ENCODE measurements around the gene TRPV5. TPM values are rescaled to one million over a fixed set of nuclear protein-coding genes. Genes with fewer than 3 reads are reported as not detected.

TRPV5 gene
- total and polyA plus RNA-seq, 4 donors = not detected

DNA sequence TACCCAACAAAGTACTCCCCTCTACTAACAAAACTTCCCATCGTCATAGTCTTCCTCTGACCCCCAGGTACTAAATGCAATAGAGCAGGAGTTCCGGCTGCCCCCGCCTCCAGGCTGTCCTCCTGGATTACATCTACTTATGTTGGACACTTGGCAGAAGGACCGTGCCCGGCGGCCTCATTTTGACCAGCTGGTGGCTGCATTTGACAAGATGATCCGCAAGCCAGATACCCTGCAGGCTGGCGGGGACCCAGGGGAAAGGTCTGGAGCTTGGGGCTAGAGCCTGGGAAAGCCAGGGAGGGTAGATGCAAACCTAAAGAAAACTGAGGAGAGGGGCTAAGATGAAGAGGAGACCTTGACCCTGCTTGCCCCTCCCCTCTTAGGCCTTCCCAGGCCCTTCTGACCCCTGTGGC lies 63.4 kb downstream of the TRPV5 start:
- H3K27me3 ChIP-seq (ENCODE audit: control insufficient read depth in 1 of 2, insufficient read depth in 2 of 2, low read length in 1 of 2) = no peaks in the 10 kb centered on the region
- no peak overlapping the region for H3K27ac ChIP-seq (ENCODE audit: low read depth in 1 of 2, low read length in 2 of 2)
- peaks cover 0 to 2% of the 10 kb centered on the region in 2 donors for H3K36me3 ChIP-seq (ENCODE audit: control insufficient read depth in 1 of 2, insufficient read depth in 2 of 2, low read length in 1 of 2)
- 75 to 80% methylated on average over 8 of the region's 8 CpGs for WGBS, 2 donors
- ATAC-seq (ENCODE audit: low FRiP score) (no peak), DNase-seq (peak in 1 of 2 donors; percentile 75)
- no peak overlapping the region for H3K4me3 ChIP-seq (ENCODE audit: low read length in 2 of 2)
- H3K9me3 ChIP-seq (ENCODE audit: control insufficient read depth, low read length) = no peaks in the 10 kb centered on the region
- H3K4me1 ChIP-seq (ENCODE audit: control insufficient read depth in 1 of 2, insufficient read depth in 2 of 2, low read length in 2 of 2) = no peaks in the 10 kb centered on the region
- intact Hi-C loops (cut with DNase I) = loop anchor here in 1 of 2 donors (2.0 kb wide), 1 partner anchor 47 kb away; no protein-coding TSS in a partner anchor

DNA sequence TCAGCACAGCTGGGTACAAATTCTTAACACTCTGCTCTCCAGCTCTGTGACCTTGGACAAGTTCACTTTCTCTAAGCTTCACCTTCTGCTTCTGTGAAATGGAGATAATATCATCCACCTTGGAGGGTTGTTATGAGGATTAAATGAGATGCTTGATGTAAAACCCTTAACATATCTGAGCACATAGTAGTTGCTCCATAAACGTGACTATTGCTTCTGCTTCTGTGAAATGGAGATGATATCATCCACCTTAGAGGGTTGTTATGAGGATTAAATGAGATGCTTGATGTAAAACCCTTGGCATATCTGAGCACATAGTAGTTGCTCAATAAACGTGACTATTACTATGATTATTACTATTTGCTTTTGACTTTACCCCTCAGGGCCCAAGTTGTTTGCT lies 64.1 kb downstream of the TRPV5 start:
- no peak for ATAC-seq (ENCODE audit: low FRiP score)
- H3K27me3 ChIP-seq (ENCODE audit: control insufficient read depth in 1 of 2, insufficient read depth in 2 of 2, low read length in 1 of 2) = no peaks in the 10 kb centered on the region
- no peak overlapping the region for H3K4me3 ChIP-seq (ENCODE audit: low read length in 2 of 2)
- DNase-seq = no peak
- 88 to 97% methylated on average over 2 of the region's 2 CpGs for WGBS, 2 donors
- H3K27ac ChIP-seq (ENCODE audit: low read depth in 1 of 2, low read length in 2 of 2) = no peak overlapping the region
- H3K9me3 ChIP-seq (ENCODE audit: control insufficient read depth, low read length) = no peaks in the 10 kb centered on the region
- intact Hi-C loops (cut with DNase I) = no loop called here
- no peaks in the 10 kb centered on the region for H3K4me1 ChIP-seq (ENCODE audit: control insufficient read depth in 1 of 2, insufficient read depth in 2 of 2, low read length in 2 of 2)
- H3K36me3 ChIP-seq (ENCODE audit: control insufficient read depth in 1 of 2, insufficient read depth in 2 of 2, low read length in 1 of 2) = peaks cover under 1 to 2% of the 10 kb centered on the region in 2 donors

DNA sequence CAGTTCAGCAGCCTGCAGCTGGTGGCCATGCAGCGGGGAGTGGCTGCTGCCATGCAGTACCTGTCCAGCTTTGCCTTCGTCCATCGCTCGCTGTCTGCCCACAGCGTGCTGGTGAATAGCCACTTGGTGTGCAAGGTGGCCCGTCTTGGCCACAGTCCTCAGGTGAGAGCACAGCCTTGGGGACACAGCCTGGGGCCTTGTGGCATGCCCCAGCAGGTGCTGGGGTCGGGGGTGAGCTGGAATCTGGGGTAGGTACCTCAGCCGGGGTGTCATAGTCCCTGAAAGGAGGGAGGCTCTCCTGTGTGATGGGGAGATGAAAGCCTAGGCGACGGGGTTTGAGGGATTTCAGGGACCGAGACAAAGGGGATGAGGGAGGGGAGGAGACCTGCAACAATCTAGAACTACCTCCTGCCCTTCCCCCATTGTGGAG lies 64.5 kb downstream of the TRPV5 start:
- no peak overlapping the region for H3K4me3 ChIP-seq (ENCODE audit: low read length in 2 of 2)
- H3K9me3 ChIP-seq (ENCODE audit: control insufficient read depth, low read length) = no peaks in the 10 kb centered on the region
- ATAC-seq (ENCODE audit: low FRiP score) (no peak), DNase-seq (peak in 1 of 2 donors; percentile 63)
- 96 to 97% methylated on average over 11 of the region's 11 CpGs for WGBS, 2 donors
- H3K4me1 ChIP-seq (ENCODE audit: control insufficient read depth in 1 of 2, insufficient read depth in 2 of 2, low read length in 2 of 2) = no peaks in the 10 kb centered on the region
- no peaks in the 10 kb centered on the region for H3K27me3 ChIP-seq (ENCODE audit: control insufficient read depth in 1 of 2, insufficient read depth in 2 of 2, low read length in 1 of 2)
- H3K36me3 ChIP-seq (ENCODE audit: control insufficient read depth in 1 of 2, insufficient read depth in 2 of 2, low read length in 1 of 2) = peaks cover 2 to 3% of the 10 kb centered on the region in 2 donors
- no peak overlapping the region for H3K27ac ChIP-seq (ENCODE audit: low read depth in 1 of 2, low read length in 2 of 2)
- intact Hi-C loops (cut with DNase I) = no loop called here

DNA sequence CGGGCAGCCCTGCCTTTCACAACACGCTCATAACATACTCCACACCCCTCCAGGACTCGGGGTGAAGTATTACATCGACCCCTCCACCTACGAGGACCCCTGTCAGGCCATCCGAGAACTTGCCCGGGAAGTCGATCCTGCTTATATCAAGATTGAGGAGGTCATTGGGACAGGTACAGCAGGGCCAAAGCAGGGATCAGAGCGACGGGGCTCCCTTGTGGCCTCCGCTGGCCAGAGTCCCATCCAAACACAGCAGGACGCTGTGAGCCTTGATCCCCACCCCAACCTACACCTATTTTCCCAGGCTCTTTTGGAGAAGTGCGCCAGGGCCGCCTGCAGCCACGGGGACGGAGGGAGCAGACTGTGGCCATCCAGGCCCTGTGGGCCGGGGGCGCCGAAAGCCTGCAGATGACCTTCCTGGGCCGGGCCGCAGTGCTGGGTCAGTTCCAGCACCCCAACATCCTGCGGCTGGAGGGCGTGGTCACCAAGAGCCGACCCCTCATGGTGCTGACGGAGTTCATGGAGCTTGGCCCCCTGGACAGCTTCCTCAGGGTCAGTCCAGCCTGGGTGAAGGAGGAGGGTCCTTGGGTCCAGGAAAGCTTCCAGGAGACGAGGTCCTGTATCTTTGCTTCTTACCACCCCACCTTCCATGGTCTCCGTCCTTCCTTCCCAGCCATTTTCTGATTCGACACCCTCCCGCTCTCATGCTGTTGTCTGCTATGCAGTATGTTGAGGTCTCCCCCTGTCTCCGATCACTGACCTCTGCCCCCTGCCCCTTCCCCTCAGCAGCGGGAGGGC lies 65.2 kb downstream of the TRPV5 start:
- Histone ChIP-seq H3K9me3 (ENCODE audit: control insufficient read depth, low read length) (no peaks in the 10 kb centered on the region), H3K27ac (ENCODE audit: low read depth in 1 of 2, low read length in 2 of 2) (no peak overlapping the region), H3K4me3 (ENCODE audit: low read length in 2 of 2) (no peak overlapping the region), H3K36me3 (ENCODE audit: control insufficient read depth in 1 of 2, insufficient read depth in 2 of 2, low read length in 1 of 2) (peaks cover 2 to 3% of the 10 kb centered on the region in 2 donors), H3K4me1 (ENCODE audit: control insufficient read depth in 1 of 2, insufficient read depth in 2 of 2, low read length in 2 of 2) (no peaks in the 10 kb centered on the region), H3K27me3 (ENCODE audit: control insufficient read depth in 1 of 2, insufficient read depth in 2 of 2, low read length in 1 of 2) (no peaks in the 10 kb centered on the region)
- intact Hi-C loops (cut with DNase I) = no loop called here
- WGBS, 2 donors = 83 to 86% methylated on average over 30 to 31 of the region's 31 CpGs
- DNase-seq = peak in 1 of 2 donors; percentile 62
- no peak for ATAC-seq (ENCODE audit: low FRiP score)

DNA sequence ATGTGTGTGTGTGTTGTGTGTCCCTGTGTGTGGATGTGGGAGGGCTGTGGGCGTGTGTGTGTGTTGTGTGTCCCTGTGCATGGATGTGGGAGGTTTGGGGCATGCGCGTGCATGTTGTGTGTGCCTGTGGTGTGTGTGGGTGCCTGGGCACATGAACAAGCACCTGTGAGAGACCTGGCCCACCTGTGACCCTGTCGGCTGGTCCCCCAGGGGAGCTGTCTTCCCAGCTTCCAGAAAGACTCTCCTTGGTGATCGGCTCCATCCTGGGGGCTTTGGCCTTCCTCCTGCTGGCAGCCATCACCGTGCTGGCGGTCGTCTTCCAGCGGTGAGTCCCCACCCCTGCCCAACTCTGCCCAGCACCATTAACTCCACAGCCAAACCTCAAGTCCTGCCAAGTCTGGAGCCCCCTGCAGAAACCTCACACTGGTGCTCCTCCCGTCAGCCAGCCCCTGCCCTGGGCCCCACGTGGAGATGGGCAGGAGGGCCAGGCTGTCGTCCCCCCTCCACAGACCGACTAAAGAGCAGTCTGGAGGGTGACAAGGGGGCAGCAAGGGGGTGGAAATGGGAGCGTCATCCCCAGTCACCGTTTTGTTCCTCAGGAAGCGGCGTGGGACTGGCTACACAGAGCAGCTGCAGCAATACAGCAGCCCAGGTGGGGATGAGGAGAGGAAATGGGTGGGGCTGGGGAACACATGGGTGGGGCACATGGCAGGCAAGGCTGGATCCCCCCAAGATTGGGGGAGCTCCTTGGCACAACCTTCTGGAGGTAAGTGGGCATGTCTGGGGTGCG lies 66.0 kb downstream of the TRPV5 start:
- Histone ChIP-seq H3K27me3 (ENCODE audit: control insufficient read depth in 1 of 2, insufficient read depth in 2 of 2, low read length in 1 of 2) (no peaks in the 10 kb centered on the region), H3K27ac (ENCODE audit: low read depth in 1 of 2, low read length in 2 of 2) (no peak overlapping the region), H3K4me3 (ENCODE audit: low read length in 2 of 2) (no peak overlapping the region), H3K9me3 (ENCODE audit: control insufficient read depth, low read length) (no peaks in the 10 kb centered on the region), H3K36me3 (ENCODE audit: control insufficient read depth in 1 of 2, insufficient read depth in 2 of 2, low read length in 1 of 2) (peaks cover 2 to 3% of the 10 kb centered on the region in 2 donors), H3K4me1 (ENCODE audit: control insufficient read depth in 1 of 2, insufficient read depth in 2 of 2, low read length in 2 of 2) (no peaks in the 10 kb centered on the region)
- 75 to 78% methylated on average over 18 of the region's 18 CpGs for WGBS, 2 donors
- no peak for ATAC-seq (ENCODE audit: low FRiP score)
- DNase-seq = peak in 1 of 2 donors; percentile 64
- intact Hi-C loops (cut with DNase I) = no loop called here

DNA sequence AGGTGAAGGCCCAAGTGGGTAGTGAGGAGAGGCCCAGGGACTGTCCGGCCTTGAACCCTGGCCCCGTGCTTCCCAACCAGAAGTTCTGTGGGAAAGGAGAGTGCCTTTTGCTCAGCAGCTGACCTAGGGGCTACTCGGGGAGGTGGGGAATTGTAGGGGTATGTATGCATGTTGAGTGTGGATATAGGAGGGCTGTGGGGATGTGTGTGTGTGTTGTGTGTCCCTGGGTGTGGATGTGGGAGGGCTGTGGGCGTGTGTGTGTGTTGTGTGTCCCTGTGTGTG lies 66.5 kb downstream of the TRPV5 start:
- no peak for ATAC-seq (ENCODE audit: low FRiP score)
- no peak overlapping the region for H3K4me3 ChIP-seq (ENCODE audit: low read length in 2 of 2)
- 87 to 93% methylated on average over 4 of the region's 4 CpGs for WGBS, 2 donors
- no peak for DNase-seq
- H3K9me3 ChIP-seq (ENCODE audit: control insufficient read depth, low read length) = no peaks in the 10 kb centered on the region
- intact Hi-C loops (cut with DNase I) = no loop called here
- H3K4me1 ChIP-seq (ENCODE audit: control insufficient read depth in 1 of 2, insufficient read depth in 2 of 2, low read length in 2 of 2) = no peaks in the 10 kb centered on the region
- H3K27me3 ChIP-seq (ENCODE audit: control insufficient read depth in 1 of 2, insufficient read depth in 2 of 2, low read length in 1 of 2) = no peaks in the 10 kb centered on the region
- H3K27ac ChIP-seq (ENCODE audit: low read depth in 1 of 2, low read length in 2 of 2) = no peak overlapping the region
- peaks cover 2 to 3% of the 10 kb centered on the region in 2 donors for H3K36me3 ChIP-seq (ENCODE audit: control insufficient read depth in 1 of 2, insufficient read depth in 2 of 2, low read length in 1 of 2)

DNA sequence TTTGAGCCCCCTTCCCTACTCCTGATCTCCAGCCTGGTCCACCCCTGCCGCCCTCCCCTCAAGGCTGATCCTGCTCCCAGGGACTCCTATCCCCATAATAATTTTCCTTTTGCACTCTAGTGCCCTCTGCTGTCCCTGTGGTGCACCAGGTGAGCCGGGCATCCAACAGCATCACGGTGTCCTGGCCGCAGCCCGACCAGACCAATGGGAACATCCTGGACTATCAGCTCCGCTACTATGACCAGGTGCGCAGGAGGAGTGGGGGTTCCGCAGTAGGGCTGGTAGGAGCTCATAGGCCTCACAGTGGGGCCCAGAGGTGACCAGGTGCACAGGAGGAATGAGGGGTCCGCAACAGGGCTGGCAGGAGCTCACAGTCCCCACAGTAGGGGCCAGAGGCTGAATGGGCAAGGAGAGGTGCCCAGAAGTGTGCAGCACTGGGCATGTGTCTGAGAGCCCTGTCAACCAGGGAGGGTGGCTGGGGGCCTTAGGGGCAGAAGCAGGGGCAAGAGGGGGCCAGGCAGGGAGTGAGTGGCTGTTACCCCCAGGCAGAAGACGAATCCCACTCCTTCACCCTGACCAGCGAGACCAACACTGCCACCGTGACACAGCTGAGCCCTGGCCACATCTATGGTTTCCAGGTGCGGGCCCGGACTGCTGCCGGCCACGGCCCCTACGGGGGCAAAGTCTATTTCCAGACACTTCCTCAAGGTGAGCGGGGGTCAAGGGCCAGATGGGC lies 67.0 kb downstream of the TRPV5 start:
- DNase-seq (no peak), ATAC-seq (ENCODE audit: low FRiP score) (peak; percentile 37)
- peaks cover 2 to 3% of the 10 kb centered on the region in 2 donors for H3K36me3 ChIP-seq (ENCODE audit: control insufficient read depth in 1 of 2, insufficient read depth in 2 of 2, low read length in 1 of 2)
- H3K9me3 ChIP-seq (ENCODE audit: control insufficient read depth, low read length) = no peaks in the 10 kb centered on the region
- 79 to 82% methylated on average over 18 of the region's 18 CpGs for WGBS, 2 donors
- H3K4me1 ChIP-seq (ENCODE audit: control insufficient read depth in 1 of 2, insufficient read depth in 2 of 2, low read length in 2 of 2) = no peaks in the 10 kb centered on the region
- no peak overlapping the region for H3K27ac ChIP-seq (ENCODE audit: low read depth in 1 of 2, low read length in 2 of 2)
- intact Hi-C loops (cut with DNase I) = no loop called here
- no peak overlapping the region for H3K4me3 ChIP-seq (ENCODE audit: low read length in 2 of 2)
- H3K27me3 ChIP-seq (ENCODE audit: control insufficient read depth in 1 of 2, insufficient read depth in 2 of 2, low read length in 1 of 2) = no peaks in the 10 kb centered on the region

DNA sequence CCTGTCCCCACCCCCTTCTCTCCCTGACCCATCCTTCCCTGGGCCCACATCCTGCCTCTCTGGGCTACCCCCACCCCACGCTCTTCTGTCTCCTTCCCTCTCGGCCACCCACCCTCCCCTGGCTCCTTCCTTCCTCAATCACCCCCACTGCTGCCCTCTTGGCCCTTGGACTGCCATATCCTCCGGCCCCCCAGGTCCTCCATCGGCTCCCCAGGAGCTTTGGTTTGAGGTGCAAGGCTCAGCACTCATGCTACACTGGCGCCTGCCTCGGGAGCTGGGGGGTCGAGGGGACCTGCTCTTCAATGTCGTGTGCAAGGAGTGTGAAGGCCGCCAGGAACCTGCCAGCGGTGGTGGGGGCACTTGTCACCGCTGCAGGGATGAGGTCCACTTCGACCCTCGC lies 67.8 kb downstream of the TRPV5 start:
- 72 to 79% methylated on average over 13 of the region's 13 CpGs for WGBS, 2 donors
- DNase-seq (no peak), ATAC-seq (ENCODE audit: low FRiP score) (no peak)
- H3K36me3 ChIP-seq (ENCODE audit: control insufficient read depth in 1 of 2, insufficient read depth in 2 of 2, low read length in 1 of 2) = peaks cover 2 to 3% of the 10 kb centered on the region in 2 donors
- no peaks in the 10 kb centered on the region for H3K4me1 ChIP-seq (ENCODE audit: control insufficient read depth in 1 of 2, insufficient read depth in 2 of 2, low read length in 2 of 2)
- intact Hi-C loops (cut with DNase I) = no loop called here
- H3K9me3 ChIP-seq (ENCODE audit: control insufficient read depth, low read length) = no peaks in the 10 kb centered on the region
- H3K27me3 ChIP-seq (ENCODE audit: control insufficient read depth in 1 of 2, insufficient read depth in 2 of 2, low read length in 1 of 2) = no peaks in the 10 kb centered on the region
- no peak overlapping the region for H3K27ac ChIP-seq (ENCODE audit: low read depth in 1 of 2, low read length in 2 of 2)
- no peak overlapping the region for H3K4me3 ChIP-seq (ENCODE audit: low read length in 2 of 2)

Measured in aorta (tissue), 5 donors.